ENCODE results near the gene DNAH2.
"Not testable (repeated sequence)": the region's sequence is repeated elsewhere in the genome, so short reads cannot be mapped to it uniquely, and the experiment has no call there.

The DNAH2 gene

DNA sequence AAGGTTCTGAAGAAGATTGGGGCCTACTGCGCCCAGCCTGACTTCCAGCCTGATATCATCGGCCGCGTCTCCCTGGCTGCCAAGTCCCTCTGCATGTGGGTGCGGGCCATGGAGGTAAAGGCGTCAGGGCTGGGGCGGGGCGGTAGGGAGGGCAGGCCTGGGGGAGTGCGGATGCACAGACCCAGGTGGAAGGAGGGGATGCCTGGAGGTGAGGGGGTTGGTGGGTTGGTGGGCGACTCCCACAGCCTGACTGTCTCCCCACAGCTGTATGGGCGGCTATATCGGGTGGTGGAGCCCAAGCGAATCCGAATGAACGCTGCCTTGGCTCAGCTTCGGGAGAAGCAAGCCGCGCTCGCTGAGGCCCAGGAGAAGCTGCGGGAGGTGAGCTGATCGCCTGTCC lies 89.7 kb downstream of the DNAH2 start:
- TF ChIP-seq, protein P1, sequence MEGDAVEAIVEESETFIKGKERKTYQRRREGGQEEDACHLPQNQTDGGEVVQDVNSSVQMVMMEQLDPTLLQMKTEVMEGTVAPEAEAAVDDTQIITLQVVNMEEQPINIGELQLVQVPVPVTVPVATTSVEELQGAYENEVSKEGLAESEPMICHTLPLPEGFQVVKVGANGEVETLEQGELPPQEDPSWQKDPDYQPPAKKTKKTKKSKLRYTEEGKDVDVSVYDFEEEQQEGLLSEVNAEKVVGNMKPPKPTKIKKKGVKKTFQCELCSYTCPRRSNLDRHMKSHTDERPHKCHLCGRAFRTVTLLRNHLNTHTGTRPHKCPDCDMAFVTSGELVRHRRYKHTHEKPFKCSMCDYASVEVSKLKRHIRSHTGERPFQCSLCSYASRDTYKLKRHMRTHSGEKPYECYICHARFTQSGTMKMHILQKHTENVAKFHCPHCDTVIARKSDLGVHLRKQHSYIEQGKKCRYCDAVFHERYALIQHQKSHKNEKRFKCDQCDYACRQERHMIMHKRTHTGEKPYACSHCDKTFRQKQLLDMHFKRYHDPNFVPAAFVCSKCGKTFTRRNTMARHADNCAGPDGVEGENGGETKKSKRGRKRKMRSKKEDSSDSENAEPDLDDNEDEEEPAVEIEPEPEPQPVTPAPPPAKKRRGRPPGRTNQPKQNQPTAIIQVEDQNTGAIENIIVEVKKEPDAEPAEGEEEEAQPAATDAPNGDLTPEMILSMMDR (IDR thresholded peaks at IDR 0.05; ENCODE audit: low read depth, low read length): no peak
- no peak overlapping the region for H3K4me3 ChIP-seq (ENCODE audit: low read depth, low read length)

DNA sequence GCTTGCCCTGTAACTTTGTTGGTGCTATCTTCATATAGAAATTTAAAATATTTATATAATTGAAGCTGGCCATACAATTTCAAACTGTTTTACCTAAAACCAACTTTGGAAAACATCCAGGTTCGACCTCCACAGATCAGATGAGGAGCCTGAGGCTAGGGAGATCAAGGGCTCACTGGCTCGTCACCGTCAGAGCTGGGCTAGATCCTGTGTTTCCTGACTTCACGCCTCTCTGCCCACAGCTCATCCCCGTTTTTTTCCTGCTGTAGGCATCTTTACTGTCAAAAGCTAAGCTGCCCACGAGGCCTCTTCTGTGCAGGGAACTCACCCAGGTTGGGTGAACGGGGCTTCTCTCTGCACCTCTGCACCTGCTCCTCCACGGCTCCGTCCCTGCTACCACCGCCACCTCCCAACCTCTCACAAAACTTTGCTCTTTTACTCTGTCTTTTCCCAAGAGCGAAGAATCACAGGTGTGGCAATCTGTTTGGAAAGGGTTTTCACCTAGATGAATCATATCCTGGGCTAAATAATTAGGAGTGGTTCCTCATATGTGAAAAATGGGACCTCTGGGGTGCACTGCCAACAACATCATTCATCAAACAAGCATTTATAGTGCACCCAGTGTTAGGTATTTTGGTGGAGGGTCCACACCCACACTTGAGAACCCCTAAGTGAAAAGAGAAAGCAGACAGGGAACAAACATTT lies 91.7 kb downstream of the DNAH2 start:
- TF ChIP-seq, protein P1 (IDR thresholded peaks at IDR 0.05; ENCODE audit: low read depth, low read length): no peak
- H3K4me3 ChIP-seq (ENCODE audit: low read depth, low read length): no peak overlapping the region

DNA sequence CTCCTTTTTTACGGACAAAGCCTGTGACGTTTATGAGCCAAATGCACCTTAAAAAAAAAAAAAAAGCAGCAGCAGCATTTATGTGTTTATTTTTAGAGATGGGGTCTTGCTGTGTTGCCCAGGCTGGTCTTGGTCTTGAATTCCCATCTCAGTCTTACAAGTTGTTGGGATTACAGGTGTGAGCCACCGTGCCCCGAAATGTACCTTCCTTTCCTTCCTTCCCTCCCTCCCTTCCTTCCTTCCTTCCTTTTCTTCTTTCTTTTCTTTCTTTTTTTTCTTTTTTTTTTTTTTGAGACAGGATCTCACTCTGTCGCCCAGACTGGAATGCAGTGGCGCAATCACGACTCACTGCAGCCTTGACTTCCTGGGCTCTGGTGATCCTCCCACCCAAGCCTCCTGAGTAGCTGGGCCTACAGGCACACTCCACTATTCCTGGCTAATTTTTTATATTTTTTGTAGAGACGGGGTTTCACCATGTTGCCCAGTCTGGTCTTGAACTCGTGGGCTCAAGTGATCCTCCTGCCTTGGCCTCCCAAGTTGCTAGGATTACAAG lies 92.3 kb downstream of the DNAH2 start:
- H3K4me3 ChIP-seq (ENCODE audit: low read depth, low read length): not testable (repeated sequence)

DNA sequence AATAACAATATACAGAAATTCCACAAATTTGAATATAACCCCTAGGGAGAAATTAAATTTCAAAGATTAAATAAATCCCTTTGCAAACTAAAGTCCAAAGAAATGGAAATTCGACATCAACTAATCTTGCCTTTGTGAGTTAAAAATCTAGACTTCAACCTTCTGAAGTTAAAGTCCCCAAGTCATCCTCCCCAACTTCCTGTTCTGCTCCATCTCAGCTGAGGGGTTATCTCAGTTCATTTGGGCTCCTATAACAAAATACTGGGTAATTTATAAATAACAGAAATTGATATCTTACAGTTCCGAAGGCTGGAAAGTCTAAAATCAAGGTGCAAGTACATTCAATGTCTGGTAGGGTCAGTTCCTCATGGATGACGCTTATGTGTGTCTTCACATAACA lies 93.7 kb downstream of the DNAH2 start:
- TF ChIP-seq, protein P1 (IDR thresholded peaks at IDR 0.05; ENCODE audit: low read depth, low read length): no peak

DNA sequence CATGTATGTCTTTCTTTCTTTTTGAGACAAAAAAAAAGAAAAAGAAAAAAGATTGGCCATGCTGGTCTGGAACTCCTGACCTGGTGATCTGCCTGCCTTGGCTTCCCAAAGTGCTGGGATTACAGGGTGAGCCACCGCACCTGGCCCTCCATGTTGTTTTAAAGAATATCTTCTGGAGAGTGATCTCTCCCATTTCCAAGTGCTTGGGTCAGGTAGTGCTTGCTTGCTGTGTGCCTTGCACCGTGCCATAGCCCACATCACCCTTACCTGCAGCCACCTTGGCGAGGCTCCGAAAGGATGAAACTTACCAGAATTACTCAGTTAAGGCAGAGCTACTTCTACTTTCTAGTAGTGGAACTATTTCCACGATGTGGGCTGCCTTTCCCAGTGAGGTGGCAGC lies 97.4 kb downstream of the DNAH2 start:
- H3K4me3 ChIP-seq (ENCODE audit: low read depth, low read length): no peak overlapping the region
- TF ChIP-seq, protein P1 (IDR thresholded peaks at IDR 0.05; ENCODE audit: low read depth, low read length): no peak

More for the DNA sequence above, 93.7 kb downstream of the DNAH2 start:
- H3K4me3 ChIP-seq (ENCODE audit: low read depth, low read length): no peak overlapping the region

DNA sequence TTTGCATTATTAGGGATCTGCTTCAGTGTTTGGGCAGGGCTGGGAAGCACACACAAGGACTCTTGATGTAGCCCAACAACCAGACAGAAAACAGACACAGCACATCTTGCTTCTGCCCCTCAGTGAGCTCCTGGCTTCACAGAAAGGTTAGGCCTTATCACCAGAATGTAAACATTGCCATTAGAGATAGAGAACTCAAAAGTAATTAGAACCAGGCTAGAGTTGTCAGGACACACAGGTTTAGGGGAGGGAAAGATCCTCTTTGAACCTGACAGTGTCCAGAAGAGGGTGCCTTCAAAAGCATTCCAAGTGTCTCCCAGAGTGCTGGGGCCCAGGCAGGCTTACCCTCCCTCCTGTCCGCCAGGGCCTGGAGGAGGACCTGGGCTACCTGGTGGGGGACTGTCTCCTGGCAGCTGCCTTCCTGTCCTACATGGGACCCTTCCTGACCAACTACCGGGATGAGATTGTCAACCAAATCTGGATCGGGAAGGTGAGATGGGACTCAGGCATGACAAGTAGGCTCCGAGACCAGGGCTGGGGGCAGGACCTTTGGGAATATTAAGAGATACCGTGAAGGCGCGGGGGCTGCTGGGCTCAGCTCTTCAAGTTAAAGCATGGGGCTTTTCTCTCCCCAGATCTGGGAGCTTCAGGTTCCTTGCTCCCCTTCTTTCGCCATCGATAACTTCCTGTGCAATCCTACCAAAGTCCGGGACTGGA lies 99.5 kb downstream of the DNAH2 start:
- H3K4me3 ChIP-seq (ENCODE audit: low read depth, low read length): no peak overlapping the region
- TF ChIP-seq, protein P1 (IDR thresholded peaks at IDR 0.05; ENCODE audit: low read depth, low read length): no peak

DNA sequence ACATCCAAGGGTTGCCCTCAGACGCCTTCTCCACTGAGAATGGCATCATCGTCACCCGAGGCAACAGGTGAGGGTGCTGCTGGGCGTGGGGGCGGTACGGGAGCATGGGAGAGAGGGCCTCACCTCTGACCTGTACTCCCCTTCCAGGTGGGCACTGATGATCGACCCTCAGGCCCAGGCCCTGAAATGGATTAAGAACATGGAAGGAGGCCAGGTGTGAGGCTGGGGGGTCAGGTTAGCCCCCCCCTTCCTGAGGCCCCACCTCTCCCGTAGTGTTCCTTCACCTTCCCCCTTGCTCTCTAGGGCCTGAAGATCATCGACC lies 100.1 kb downstream of the DNAH2 start:
- TF ChIP-seq, protein P1 (IDR thresholded peaks at IDR 0.05; ENCODE audit: low read depth, low read length): no peak
- H3K4me3 ChIP-seq (ENCODE audit: low read depth, low read length): no peak overlapping the region
